ENCODE data around the gene MKNK1.
"Not testable (repeated sequence)": the region's sequence is repeated elsewhere in the genome, so short reads cannot be mapped to it uniquely, and the experiment has no call there.

Gene MKNK1

DNA sequence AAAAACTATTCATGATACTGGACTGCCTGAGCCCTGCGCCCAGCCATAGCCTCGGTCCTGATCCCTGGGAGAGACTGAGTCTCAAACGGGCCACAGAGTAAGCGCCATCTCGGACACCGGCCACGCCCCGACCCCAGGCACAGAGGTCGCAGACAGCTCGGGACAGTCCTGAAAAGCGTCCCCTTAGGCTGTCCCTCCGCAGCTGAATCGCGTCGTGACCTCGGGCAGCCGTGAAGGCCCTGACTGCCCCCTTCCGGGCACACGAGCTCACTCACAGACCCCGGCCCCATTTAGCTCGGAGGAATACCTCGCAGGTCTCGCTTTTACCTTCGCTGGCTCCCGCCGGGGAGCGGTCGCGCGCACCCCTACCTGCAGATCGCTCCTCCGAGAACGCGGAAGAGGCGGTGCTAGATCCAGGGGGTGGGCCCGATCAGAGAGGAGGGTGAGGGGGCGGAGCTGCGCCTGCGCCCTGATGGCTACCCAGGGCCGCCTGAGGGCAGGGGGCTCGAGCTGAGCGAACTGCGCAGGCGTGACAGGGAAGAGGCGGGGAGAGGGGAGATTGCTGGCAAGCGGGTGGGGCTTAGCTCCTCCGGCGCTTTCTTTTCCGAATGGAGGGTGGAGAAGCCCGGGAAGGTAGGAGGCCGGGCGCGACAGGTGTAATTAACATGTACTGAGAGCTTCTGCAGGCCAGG is at the start of gene MKNK1:
MKNK1 (minus strand) TSS at position 411 of the 692 bp plus-strand sequence. CDS start 20,941 bp downstream, outside the sequence.
- DNase-seq, result peak; percentile 98

DNA sequence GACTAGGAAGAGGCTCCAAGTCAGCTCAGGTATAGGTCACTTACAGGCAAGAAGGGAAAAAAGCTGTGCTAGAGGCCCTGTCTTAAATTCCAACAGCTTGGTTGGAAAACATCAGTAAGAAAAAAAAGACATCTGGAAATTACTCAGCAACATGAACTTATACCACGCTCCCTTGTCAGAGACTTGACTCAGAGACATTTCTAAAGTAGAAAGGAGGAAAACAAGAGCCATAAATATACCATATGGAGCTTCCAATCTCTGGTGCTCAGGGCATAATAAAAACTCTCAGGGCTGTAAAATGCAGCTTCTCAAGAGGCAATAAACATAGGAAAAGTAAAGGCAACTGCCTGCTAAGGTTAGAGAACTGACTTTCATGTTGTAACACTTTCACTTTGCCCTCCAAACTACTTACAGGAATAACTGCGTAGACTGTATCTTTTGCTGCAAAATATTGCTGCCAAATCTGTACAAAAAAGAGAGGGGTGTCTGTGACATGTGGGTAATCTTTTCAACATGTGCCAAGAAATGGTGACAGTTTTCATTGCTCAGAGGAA is 49.4 kb upstream of the MKNK1 start:
- no peak for DNase-seq

DNA sequence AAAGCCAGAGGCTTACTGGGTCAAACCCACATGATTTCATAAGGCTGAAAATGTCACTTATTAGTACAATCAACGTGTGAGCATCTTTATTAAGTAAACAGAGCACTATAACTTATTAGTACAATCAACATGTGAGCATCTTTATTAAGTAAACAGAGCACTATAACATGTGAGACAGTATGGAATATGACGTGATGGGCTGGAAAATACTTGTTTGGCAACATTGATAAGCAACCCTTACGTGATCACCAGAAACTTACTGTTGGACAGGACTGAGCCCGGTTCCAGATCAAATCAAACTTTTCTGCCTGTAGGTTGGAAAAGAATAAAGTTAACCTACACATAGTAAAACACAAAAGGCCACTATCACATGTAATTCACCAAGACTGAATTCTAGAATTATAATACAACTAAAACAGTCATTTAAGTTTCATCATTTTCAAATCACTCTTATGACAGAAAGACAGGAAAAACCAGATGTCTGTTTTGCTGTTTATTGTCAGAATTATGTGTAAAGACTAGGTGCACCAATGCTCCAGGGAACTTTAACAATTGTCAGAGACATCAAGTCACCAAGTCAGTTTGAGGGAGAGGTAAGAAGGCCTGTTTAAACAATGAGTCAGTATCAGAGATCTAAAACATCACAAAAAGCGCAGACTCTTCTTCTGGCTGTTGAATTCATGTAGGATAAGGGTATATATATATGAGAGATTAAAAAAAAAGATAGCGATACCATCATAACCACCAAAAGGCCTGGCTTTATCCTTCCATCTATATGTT is 48.4 kb upstream of the MKNK1 start:
- no peak for DNase-seq

DNA sequence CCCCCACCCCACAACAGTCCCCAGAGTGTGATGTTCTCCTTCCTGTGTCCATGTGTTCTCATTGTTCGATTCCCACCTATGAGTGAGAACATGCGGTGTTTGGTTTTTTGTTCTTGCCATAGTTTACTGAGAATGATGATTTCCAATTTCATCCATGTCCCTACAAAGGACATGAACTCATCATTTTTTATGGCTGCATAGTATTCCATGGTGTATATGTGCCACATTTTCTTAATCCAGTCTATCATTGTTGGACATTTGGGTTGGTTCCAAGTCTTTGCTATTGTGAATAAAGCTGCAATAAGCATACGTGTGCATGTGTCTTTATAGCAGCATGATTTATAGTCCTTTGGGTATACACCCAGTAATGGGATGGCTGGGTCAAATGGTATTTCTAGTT is 47.1 kb upstream of the MKNK1 start:
- DNase-seq, result not testable (repeated sequence)

DNA sequence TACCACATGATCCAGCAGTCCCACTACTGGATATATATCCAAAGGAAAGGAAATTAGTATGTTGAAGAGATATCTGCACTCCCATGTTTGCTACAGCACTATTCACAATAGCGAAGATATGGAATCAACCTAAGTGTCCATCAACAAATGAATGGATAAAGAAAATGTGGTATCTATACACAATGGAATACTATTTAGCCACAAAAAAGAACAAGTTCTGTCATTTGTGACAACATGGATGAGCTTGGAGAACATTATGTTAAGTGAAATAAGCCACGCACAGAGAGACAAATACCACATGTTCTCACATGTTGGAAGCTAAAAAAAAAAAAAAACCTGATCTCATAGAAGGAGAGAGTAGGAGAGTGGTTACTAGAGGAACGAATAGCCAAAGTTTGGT is 46.4 kb upstream of the MKNK1 start:
- DNase-seq, result no peak

DNA sequence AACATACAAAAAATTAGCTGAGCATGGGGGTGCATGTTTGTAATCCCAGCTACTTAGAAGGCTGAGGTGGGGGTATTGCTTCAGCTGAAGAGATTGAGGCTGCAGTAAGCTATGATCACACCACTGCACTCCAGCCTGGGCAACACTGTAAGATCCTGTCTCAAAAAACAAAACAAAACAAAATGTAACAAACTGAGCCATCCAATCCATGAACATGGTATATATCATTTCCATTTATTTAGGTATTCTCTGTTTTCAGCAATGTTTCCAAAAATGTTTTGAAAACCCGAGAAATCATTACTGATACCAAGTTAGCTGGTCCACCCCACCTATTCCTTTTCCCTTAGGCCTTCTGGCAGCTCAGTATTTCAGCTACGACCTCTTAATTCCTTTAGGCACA is 45.7 kb upstream of the MKNK1 start:
- DNase-seq, result no peak

DNA sequence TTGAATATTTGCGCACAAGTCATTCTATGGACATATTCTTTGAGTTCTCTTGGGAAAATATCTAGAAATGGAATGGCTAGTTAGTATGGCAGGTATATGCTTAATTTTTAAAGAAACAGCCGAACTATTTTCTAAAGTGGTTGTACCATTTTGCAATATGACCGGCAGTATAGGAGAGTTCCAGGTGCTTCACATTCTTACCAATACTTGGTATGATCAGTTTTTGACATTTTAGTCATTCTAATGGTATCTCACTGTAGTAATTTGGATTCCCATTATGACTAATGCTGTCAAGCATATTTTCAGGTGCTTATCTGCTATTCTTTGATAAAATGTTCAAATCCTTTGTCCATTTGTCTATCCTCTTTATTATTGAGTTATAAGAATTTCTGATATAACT is 43.5 kb upstream of the MKNK1 start:
- DNase-seq, result no peak

DNA sequence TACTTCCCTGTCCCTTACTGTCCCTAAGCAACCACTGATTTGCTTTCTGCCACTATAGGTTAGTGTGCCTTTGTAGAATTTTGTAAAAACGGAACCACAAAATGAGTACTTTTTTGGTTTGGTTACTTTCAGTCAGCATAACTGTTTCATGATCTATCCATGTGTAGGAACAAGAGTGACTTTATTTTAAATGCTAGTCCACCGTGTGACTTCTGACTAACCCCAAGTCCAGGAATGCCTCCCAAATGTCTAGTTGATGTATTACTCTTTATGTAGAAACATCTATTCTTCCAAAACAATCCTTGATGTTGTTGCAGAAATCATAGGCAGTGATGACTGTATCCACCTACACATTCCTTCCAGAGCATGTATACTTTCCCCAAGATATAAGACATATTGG is 42.8 kb upstream of the MKNK1 start:
- DNase-seq, result no peak

DNA sequence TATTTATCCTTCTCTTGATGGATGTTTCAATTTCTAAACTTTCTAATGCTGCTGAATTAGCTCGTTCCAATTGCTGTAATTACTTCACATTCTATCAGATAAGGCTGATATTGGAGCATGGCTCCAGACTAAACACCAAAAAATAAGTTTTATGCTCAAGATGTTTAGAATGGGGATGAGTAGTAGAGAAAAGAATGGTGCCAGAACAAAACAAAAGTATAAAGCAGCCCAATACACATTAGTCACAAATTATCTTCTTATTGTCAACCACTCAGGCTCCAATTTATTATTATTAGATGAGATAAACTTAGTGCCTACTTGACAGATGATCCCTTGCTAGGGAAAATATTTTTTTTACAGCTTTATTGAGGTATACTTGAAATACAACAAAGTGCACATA is 42.3 kb upstream of the MKNK1 start:
- no peak for DNase-seq

DNA sequence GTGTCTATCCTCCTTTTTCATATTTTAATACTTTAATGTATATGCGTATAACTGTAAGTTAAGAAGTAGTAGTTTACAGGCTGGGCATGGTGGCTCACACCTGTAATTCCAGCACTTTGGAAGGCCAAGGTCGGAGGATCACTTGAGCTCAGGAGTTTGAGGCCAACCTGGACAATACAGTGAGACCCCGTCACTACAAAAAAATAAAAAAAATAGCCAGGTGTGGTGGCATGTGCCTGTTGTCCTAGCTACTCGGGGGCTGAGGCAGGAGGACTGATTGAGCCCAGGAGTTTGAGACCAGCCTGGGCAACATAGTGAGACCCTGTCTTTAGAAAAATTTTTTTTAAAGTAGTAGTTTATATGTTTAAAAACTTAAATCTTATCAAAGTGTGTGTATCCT is 41.7 kb upstream of the MKNK1 start:
- DNase-seq, result no peak

DNA sequence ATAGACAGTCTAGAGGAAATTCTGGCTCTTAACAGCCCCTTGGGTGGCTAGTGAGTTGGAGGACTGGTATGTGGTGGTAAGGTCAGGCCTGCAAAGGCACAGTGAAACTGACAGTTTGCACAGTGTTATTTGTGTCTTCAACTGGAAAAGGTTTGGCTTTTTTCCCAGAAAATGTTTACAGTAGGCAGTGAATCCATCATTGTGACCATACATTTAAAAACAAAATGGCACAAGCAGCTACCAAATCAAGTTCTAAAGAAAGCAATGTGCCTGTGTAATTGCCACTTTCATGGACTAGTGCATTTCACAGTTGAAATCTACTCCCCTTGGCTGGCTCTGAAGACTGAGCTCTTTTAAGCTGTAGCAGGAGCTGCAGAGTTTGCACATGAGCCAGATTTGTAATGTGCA is 39.3 kb upstream of the MKNK1 start:
- DNase-seq, result peak; percentile 45

DNA sequence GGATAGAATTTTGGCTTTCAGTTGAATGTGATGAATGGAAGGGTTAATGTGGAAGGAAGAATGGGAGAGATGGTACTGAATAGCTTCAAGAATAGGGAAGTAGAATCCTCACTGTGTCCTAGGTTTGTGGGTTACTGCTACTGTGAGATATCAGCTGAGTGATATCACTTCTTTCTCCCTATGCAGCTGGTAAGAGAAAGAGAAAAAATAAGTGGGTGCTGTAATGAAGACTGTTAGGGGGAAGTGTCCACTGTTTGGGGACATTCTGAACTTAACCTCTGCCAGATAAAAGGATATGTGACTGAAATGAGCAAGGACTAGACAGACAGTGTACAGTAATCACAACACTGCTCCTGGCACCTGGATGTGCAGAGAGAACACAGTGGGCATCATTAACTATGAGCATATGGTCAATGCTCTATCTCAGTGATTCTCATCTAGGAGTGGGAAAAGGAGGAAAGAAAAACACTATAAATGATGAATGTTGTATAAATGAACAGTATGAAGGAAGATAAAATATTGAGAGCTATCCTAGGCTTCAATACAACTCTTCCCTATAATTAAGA is 38.1 kb upstream of the MKNK1 start:
- no peak for DNase-seq

DNA sequence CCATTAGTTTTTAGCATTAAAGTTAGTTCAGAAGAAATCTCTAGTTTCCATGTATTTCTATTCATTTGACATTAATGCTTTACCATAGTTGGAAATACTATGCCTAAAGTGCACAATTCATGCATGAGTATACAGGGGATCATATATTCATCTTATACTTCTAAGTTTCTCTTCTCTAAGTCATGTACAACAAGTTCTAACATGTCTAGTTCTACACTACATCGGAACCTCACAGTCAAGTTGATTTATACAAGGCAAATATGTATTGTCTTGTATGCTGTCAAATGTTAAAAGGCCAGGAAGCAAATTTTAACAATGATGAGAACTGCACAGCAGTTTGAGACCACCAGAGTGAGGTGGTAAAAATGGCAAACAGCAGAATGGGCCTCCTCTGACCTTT is 35.5 kb upstream of the MKNK1 start:
- DNase-seq, result no peak

DNA sequence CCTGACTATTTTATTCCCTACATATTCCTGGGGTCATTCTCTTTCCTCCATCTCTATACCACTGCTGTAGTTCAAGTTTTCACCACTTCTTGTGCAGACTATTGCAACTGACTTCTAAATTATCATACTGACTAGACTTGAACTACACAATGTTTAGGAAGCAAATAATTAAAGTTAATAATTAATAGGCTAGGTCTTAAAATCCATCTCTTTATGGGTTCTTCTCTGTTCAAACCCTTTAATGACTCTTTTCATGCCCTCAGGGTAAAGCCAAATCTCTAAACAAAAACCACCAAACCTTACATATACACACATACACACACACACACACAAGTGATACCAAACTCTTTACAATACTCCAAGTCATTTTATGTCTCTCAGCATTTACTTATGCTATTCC is 34.9 kb upstream of the MKNK1 start:
- DNase-seq, result no peak

DNA sequence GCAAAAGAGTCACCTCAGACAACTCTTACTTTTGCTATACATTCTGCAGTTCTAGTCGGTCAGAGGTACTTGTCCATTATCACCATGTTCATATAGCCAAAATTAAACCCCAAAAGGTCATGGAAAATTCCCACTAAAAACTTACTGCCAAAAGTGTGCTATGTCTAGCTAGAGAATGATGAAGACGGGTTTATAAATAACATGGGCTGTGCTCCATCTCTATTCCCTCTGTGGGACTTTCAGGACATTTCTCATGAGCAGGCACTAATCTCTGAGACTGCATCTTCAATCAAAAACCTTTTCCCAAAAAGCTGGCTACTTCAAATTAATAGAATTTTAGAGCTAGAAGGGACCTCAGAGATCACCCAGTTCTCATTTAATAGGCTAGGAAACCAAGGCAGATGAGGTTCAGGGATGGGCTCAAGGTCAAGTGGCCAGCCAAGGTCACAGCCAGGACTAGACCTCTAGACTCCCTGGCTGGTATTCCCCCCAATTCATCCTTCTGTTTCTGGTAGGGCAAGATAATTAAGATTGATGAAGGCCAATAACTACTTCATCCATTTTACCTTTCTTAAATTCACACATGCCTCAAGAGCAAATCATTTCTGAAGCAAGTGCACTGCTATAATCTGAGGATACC is 33.5 kb upstream of the MKNK1 start:
- no peak for DNase-seq

DNA sequence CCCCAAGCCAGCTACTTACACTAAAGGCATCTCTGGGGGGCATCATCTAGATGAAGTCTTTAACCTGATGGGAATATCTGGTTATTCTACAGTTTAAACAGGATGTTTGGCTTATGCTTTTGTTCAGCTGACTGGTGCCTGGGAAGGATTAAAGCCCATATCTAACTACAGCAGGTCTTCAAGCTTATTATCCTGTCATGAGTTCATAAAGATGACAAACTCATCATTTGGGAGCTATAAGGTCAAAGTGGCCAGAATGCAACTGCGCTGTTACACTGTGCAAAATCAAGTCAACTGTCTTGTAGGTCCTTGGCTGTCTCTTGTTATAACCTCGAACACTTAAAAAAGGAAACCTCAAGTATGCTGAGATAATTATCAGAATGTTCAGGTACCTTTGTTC is 31.1 kb upstream of the MKNK1 start:
- DNase-seq, result no peak

DNA sequence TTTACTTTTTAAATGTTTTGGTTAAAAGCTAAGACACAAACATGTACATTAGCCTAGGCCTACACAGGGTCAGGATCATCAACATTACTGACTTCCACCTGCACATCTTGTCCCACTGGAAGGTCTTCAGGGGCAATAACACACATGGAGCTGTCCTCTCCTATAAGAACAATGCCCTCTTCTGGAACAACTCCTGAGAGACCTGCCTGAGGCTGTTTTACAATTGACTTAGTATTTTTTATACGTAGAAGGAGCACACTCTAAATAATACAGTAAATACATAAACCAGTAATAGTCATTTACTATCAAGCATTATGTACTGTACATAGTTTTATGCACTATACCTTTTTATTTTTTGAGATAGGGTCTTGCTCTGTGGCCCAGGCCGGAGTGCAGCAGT is 26.7 kb upstream of the MKNK1 start:
- DNase-seq, result no peak

DNA sequence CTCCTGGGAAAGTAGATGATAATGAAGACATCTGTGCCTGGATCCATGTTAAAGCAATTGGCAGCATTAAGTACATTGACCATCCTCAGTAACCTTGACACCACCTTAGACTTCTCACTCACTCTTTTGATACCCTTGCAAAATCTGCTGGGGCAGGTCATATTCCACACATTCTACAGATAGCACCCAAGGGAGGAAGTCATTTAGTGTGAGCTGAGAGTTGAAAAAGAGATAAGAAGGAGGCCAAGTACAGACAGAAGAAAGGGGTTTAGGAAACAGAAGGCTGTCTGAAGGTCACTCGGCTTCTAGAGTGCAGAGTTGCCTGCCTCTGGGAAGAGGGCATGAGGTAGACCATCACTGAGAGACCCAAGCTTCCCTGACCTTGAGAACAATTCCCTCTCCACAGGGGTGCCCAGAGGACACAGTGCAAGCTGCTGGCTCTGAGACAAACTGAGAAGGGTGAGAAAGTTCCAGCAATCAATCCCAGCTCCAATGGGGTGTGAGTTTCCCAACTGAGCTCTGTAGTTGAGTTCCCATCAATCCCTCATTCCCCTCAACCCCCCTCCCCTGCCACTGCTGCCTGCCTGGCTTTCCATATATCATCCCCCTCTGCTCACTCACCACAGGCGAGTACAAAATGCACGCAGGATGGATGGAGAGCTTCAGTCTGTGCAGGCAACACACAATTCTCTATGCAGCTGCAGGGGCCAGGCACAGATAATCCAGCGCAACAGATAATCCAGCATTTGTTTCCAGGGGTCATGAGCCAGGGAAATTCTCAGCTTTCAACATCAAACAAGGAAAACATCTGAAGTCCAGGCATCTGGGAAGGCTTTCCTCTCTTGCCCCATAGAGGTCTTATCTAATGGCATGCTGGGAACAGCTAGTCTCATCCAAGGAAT is 19.9 kb upstream of the MKNK1 start:
- no peak for DNase-seq

DNA sequence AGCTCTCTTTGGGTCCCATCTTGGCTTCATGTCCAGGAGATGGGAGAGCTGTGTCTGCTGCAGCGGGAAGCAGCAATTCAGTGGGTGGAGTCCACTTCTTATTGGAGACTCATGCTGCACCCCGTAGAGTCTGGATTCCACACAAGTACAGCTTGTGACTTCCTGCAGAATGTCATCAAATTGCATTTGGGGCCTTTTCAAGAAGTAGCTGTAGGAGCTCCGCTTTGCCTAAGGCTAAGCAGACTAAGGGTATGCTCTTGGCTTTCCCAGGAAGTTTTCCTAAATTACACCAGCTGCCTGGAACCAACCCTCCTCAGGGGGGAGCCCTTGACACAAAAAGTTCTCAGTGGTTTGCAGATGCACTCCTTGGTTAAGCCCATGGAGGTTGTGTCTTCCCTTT is 18.3 kb upstream of the MKNK1 start:
- no peak for DNase-seq

DNA sequence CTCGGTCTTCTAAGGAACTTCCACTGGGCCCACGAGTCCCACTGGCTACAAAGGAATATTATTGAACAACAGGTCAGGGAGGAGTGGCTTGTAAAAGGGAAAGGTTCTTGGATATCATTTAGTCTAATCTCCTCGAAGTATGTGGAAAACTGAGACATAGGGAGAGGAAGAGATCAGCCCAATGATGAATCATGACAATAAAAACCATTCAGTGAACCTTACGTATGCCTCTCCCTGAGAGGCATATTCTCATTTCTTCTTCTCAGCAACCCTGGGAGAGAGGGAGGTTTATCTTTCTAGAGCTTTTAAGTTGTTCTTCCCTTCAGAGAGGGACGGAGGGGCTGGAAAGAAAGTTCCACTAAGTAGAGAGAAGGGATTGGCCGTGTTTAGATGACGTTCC is 17.9 kb upstream of the MKNK1 start:
- no peak for DNase-seq

DNA sequence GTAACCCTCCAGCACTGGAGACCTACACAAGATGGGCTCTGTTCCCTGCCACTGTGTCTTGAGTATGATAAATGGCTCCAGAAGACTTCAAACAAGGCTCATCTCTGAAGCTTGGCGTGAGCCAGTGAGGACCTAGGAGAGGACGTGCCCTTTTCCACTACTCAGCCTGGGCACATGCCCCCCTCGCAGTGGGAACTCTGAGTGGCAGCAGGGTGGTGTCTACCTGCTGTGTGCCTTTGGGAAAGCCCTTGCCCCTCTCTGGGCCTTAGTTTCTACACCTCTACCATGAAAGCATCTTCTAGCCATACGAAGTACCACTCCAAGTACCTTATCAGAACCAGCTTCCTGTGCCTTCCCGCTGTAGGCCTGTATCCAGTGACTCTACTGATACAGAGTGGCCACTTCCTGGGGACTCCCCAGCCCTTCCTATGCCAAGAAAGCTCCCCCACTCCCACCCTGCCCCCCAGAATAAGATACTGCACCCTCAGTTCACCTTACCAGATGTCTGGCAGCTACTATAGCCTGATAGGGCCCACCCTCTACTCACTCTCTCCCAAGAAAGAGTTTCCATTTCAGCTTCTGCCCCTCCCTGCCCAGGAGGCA is 15.7 kb upstream of the MKNK1 start:
- no peak for DNase-seq
